Stimulated activated CD8-positive, alpha-beta memory T cell treated with anti-CD3 and anti-CD28 coated beads, Interleukin-15, amount 100 ng/mL, for 48 hours (primary cell): ENCODE measurements around the gene MAP1A.

Experiments
- DNase-seq, 2 donors: peaks; one replicate each; pipeline ENCODE4 v3.0.0-alpha.2; 2020; ENCODE audit warnings: low read depth in 2 of 2

The MAP1A gene

DNA sequence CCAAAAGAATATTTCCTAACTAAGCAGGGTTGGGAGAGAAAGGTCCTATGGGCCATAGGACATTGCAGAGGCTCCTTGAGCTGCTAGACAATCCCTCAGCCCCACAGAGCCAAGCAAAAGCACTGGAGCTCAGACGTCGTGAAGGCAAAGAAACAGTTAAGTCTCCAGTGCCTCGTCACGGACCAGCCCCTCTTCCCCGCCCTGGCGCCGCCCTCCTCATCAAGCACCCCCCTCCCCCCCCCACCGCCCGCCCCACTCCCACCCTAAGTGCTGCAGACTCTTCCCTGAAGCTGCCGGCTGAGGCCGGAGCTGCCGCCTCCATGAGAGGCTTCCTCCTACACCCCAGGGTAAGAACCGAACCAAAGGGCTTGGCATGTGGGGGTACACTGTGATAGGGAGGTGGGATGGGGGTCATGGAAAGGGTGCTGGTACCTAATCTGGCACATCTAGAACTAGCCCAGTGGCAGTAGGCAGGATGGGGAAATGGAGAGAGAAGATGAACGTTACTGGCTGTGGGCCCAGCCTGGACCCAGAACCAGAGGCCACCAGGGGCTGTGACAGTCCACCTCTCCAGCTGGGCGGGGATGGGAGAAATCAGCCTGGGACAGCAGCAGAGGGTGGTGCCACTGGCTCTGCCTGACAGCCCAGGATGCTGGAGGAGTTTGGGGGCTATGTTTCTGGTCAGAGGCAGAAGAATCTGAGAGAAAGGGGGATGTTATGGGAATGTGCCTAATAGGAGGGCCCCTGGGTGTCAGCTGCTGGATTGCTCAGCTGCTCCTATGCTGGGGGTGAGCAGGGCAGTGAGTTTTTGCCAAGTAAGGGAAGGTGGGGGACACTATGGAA, at the start of gene MAP1A:
TSS of gene MAP1A (plus strand) at position 255 of the 843 bp plus-strand sequence. CDS start 3,866 bp downstream, outside the sequence.
- DNase-seq: no peak

DNA sequence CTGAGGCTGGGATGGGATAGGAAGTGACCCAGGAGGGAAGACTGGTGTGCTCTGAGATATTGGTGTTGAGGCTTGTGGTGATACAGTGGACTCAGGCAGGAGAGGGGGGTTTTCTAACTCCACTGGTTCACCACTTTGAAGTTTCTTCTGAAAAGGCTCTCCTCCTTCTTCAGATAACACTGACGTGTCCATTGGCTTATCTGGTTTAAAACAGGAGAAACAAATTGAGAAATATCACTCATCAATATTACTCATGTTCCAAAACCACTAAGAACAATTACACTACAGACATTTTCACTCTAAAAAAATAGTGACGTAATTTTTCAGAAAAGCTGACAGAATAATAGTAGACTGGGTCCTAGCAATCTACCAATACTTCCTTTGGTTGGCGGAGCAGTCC, 47.5 kb upstream of the MAP1A start:
- DNase-seq: no peak

DNA sequence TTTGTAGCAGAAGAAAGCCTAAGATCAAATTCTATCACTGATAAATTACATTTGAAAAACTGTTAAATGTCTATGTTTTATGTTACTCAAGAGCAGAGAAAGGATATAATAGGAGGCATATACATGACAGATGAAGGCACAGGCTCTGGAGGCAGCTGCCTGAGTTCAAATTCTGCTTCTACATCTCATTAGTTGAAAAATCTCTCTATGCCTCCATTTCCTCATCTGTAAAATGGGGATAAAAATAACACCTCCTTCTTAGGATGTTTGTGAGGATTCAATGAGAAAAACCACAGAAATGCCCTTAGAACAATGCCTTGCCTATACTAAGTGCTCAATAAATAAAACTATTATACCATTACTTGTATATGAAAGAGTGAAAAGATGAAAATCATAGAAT, 45.4 kb upstream of the MAP1A start:
- DNase-seq: no peak

DNA sequence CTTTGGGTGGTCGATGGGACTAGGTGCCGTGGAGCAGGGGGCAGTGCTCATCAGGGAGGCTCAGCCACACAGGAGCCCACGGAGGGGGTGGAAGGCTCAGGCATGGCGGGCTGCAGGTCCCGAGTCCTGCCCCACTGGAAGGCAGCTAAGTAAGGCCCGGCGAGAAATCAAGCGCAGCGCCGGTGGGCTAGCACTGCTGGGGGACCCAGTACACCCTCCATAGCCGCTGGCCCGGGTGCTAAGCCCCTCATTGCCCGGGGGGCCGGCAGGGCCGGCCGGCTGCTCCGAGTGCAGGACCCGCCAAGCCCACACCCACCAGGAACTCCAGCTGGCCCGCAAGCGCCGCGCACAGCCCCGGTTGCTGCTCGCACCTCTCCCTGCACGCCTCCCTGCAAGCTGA, 43.5 kb upstream of the MAP1A start:
- no peak for DNase-seq

DNA sequence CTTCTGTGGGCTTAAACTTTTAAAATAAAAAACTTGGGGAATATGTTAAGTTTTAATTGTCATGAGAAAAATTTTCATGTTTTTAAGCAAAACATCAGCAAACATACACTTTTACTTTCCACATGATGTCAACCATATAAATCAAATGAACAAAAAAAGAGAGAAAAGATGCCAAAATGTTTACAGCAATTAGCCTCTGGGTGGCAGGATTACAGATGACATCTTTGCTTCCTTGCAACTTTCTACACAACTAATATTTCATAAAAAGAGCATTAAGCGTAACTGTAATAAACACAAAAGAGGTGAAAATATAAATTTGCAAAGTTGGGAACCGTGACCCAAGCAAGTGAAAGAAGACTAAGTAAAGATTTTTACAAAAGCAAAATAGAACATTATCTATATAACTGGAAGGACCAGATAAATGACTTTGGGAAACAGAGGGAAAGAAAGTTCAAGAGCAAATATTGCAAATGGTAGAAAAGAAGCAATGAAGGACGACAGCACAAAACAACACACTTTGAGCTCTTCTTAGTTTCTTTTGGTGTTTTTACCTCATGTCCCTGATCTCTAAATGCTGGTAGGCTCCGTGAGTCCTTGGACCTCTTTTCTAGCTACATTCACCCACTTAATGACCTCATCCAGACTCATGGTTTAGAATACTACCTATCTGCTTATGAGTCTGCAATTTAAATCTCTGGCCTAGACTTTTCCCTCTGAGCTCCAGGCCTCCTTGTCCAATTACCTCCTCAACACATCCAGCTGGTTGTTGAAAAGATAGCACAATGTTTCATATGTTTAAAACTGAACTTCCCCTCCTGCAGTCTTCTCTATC, 33.9 kb upstream of the MAP1A start:
- no peak for DNase-seq

DNA sequence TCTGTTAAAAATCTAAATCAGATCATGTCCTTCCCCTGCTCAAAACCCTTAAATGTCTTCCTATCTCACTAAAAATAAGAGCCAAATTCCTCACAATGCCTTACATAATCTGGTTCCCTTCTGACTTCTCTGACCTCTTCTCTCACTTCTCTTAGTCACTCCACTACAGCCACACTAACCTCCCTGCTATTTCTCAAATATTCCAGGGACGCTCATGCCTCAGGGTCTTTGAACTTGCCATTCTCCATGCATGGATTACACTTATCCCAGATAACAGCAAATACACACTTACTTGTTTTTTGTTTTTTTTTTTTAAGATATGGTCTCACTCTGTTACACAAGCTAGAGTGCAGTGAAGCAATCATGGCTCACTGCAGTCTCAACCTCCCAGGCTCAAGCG, 33.0 kb upstream of the MAP1A start:
- DNase-seq: no peak

DNA sequence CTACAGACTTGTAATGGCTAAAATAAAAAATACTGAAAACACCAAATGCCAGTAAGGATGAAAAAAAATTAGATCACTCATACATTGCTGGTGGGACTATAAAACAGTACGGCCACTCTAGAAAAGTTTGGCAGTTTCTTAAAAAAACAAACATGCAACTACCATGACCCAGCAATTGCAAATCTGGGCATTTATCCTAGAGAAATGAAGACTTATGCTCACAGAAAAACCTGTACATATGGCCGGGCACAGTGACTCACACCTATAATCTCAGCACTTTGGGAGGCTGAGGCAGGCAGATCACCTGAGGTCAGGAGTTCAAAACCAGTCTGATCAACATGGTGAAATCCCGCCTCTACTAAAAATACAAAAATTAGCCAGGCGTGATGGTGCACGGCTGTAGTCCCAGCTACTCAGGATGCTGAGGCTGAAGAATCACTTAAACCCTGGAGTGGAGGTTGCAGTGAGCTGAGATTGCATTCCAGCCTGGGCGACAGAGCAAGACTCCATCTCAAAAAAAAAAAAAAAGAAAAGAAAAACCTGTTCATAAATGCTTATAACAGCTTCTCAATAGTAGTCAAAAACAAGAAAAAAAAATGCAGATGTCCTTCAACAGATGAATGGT, 30.0 kb upstream of the MAP1A start:
- no peak for DNase-seq

DNA sequence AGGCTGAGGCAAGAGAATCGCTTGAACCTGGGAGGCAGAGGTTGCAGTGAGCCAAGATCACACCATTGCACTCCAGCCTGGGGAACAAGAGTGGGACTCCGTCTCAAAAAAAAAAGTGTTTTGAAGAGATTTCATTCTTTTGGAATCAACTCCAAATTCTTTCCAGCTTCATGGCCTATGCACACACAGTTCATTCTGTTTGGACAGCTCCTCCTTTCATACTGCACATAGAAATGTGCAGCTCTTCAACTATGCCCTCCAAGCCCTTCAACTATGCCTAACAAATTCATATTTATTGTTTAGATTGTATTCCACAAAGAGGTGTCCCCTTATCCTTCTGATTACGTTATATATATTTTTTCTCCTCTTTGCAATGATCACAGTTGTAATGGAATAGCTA, 28.6 kb upstream of the MAP1A start:
- DNase-seq: no peak

DNA sequence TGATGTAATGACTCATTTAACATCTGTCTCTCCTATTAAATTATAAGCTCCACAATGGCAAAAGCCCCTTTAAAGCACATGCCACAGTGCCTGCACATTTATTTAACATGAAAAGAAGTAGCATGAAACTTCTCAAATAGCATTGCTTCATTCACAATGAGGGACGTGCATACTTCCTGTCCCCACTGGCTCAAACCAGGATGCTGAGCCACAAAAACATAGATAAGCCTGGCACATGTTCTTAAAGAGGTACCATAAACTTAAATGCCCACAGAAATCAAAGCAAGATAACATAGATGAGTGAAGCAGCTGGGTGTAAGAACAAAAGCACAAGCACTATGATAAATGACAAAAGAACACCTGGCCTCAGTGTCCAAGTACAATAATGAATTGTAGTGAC, 28.2 kb upstream of the MAP1A start:
- no peak for DNase-seq

DNA sequence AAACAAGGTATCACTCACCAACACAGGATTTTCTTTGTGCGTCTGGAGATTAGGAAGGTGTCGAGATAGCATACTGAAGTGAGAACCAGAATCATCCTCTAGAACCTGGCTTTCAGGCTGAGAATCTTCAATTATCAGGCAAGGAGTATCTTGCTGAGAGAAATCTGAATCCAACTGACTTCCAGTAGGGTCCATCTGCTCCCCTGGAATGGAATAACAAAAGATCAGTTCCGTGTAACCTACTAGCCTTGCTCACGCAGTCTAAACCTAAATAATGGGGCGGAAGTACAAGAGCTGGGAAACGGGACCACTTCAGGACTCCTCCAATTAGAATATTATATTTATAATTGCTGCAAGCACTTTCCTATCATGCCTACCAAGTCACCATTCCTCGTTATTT, 25.1 kb upstream of the MAP1A start:
- no peak for DNase-seq

DNA sequence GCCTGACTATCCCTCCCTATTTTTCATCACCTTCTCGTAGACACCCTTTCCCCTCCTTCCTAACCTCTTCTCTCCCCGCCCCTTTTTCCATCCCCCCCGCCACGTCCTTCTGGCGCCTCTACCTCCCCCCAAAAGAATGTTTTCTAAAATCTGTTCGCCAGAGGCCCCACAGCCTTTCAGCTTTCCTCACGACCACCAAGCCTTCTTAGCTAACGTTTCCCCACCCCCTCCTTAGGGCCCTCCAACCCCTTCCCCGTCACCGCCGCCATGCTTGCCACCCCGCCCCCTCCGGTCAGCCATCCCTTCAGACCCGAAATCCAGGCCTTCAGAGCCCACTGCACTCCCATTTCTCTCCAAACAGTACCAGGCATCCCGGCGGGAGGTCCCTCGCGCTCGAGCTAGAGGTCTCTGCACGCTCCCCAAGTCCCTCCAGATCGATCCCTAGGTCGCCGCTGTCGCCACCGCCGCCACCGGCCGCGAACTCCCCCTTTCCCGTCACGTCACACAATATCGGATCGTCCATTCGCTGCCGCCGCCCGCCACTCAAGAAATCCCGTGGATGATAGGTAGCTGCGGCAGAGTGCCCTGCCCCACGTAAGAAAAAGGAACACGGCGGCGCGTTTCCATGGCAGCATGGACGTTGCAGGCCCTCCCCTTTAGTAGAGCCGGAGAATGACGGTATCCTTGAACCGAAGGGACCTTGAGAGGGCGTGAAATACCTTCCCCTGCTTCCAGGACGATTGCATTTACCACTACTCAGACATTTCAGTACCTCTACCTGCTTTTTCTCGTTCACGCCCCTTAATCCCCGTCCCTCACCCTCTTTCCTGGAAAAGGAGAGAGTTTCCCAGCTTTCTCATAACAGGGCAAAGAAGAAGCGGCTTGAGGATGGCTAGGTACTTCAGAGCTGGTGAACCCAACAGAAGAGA, 24.5 kb upstream of the MAP1A start, which contains the start of gene TP53BP1:
TSS of gene TP53BP1 (minus strand) at position 484 of the 929 bp plus-strand sequence. CDS start at position 371, 113 bp downstream.
- DNase-seq: peak; percentile 91

DNA sequence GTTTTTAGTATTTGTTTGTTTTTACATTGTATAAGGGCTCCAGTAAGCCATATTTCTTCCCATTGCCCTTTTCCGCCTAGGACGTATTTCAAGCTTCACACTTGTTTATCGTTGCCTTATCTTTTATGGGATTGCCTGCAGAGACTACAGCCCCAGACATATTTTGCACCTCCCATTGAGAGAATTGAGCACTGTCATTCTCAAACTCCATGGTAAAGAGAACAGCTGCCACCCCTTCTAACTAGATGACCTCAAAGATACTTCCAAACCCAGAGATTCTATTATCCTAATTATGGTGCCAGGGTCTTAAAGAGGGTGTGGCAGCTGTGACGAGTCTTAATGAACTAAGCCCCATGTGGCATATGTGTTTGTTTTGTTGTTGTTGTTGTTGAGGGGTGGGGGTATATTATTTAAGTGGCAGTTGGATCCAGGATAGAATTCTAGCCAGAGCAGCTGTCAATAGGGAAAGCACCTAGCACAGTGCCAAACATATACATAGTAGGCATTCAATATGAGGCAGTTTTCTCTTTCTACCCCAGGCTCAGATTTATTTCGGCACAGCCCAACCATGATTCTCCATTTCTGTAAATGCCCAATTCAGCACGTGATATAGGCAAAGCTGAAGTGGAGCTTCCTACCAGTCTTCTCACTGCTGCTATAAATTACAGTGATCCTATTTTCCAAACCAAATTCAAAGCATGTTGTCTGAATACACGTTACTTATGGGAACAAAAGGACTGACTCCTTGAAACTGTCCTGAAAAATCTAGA, 23.5 kb upstream of the MAP1A start:
- no peak for DNase-seq

DNA sequence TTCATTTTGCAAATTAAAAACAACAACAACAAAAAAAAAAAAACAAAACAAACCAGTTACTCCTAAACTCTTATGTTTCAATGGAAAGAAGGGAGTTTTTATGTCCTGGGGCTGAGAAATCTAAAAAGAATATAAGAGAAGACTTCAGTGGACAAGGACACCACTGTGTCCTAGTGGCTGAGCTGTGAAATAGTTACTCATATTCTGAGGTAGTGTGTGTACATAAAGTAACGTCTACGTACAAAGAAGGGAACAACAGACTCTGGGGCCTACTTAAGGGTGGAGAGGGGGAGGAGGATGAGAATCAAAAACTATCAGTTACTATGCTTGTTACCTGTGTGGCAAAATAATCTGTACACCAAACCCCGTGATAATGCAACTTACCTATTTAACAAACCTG, 18.4 kb upstream of the MAP1A start:
- no peak for DNase-seq

DNA sequence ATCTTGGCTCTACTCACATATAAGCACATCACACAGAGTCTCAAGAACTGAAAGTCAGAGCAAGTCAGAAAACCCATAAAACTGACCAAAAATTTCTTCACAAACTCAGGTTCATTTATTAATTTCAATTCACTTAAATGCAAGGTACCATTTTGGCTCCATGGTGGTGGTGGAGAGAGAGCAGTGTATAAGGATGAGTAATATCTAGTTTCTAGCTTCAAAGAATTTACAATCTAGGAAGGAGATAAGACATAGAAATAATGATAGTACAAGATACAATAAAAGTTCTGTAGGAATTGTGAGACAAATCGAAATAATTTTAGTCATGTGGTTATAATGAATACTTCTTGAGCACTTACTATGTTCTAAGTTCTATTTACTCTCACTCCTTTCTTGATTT, 17.8 kb upstream of the MAP1A start:
- DNase-seq: no peak

DNA sequence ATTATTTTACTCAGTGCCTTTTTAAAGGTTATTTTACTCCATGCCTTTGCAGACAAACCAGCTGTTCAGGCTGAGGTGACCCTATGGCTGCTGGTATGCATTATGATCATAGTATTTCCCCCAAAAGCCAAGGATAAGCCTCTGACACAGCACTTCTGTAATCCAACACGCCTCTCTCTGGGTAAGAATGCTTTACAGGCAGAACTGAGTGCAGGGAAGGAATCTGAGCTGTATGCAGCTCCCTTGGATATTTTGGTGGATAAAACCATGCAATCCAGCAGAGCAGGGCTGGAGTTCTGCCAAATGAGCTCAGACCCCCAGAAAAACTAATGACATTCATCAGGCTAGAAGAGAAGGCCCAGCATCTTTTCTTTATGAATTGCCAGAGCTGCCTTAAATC, 11.7 kb upstream of the MAP1A start:
- no peak for DNase-seq

DNA sequence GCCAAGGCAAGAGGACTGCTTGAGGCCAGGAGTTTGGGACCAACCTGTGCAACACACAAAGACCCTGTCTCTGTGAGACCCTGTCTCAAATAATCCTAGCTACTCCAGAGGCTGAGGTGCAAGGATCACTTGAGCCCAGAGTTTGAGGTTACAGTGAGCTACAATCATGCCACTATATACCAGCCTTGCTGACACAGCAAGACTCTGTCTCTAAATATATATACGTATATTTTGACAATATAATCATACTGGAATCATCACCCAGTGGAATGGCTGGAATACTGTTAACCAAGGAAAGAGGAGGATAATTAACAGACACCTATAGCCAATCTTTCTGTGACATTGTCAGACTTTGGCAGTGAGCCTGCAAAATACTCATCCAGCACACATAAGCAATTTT, 9.0 kb upstream of the MAP1A start:
- no peak for DNase-seq

DNA sequence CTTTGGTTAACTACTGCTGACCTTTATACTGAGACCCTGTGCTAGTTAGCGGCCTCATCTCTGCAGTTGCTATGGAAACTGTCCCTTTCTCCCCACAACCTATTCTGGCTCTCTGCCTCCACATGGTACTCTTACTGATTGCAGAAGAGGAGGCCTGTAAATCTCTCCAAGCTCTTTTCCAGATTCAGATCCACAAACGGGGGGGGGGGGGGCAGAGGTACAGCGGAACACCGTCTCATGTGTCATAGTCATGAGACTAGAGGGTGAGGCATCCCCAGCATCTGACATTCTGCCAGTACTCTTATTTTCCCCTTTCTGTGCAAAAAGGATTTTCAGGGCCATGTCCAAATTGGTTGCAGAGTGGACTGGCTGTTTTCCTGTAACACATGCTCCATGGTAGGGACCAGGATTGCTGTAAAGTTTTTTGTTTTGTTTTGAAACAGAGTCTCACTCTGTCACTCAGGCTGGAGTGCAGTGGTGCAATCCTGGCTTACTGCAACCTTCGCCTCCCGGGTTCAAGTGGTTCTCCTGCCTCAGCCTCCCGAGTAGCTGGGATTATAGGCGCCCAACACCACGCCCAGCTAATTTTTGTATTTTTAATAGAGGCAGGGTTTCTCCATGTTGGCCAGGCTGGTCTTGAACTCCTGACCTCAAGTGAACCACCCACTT, 8.3 kb upstream of the MAP1A start:
- no peak for DNase-seq

DNA sequence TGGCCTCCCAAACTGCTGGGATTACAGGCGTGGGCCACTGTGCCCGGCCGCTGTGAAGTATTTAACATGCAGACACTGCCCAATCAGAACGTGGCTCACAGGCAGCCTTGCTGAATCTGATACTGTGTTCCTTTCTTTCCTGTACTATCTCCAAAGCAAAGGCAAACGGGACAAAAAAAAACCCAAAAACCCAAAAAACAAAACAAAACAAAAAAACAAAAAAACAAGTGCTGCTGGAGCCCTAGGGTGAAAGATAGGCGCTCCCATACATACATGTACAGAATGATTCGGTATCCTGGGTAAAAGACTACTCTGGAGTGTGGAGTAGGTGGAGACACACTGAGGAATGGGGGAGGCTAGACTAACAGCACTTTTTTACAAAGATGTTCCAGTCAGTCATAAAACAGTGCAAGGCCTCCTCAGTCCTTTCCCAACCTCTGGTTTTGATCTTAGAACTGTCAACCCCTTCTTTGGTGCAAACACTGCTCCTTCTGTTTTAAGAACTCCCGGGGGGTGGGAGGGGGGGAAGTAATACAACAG, 7.7 kb upstream of the MAP1A start:
- no peak for DNase-seq

DNA sequence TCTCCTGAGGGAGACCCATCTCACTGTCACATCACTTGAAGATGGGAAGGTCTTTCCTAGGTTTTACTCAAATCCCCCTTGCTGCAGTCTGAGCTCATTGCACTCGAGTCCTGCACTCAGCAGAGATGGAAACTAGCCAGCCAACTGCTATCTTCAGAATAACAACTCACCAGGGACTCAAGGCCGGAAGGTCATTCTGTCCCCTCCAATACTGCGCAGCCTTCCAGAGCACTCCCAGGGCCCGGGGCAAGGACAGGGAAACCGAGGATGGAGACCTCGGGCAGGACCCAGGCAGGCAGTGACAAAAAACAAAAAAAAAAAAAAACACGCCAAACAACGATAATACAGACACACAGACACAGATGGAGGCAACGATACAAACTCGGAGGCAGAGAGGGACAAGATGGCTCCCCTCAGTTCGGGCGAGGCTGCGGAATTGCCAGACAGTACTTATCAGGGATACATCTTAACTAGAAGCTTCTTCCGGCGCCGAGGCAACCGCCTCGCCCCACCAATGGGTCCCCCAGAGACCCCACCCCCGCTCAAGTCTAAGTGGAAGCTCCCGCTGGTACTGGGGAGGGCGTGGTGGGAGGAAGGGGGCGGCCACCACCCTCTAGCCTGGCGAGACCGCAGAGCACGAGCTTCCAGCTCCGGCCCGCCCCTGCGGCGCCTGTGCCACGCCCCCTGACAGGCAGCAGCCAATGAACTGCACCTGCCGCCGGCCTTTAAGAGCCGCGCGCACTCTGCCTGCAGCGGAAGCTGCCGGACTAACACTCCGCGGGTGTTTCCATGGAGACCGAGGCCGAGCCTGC, 7.0 kb upstream of the MAP1A start:
- DNase-seq: peak; percentile 99
